Measurements from ENCODE around the gene CNOT4.

Gene CNOT4

GRCh38 chr7:135333200-135333599 lies 176.7 kb downstream of the CNOT4 start:
- no peak for TF ChIP-seq MAX (IDR thresholded peaks at IDR 0.05; ENCODE audit: low read depth, low read length)
- no peak for TF ChIP-seq CTCF (IDR thresholded peaks at IDR 0.05; ENCODE audit: low read depth, low read length)
- no peak for TF ChIP-seq MYC (IDR thresholded peaks at IDR 0.05; ENCODE audit: low read depth, low read length)
- no peak for TF ChIP-seq POLR2A (IDR thresholded peaks at IDR 0.05; ENCODE audit: extremely low read depth, insufficient read length)
- DNase-seq (ENCODE audit: low read depth) = no peak
- no peak overlapping the region for H3K4me3 ChIP-seq (ENCODE audit: low read depth, low read length)

- DNase-seq (ENCODE audit: low read depth) = no peak
- no peak for TF ChIP-seq CTCF (IDR thresholded peaks at IDR 0.05; ENCODE audit: low read depth, low read length)
- no peak for TF ChIP-seq MAX (IDR thresholded peaks at IDR 0.05; ENCODE audit: low read depth, low read length)
- no peak for TF ChIP-seq POLR2A (IDR thresholded peaks at IDR 0.05; ENCODE audit: extremely low read depth, insufficient read length)
- no peak for TF ChIP-seq MYC (IDR thresholded peaks at IDR 0.05; ENCODE audit: low read depth, low read length)
- no peak overlapping the region for H3K4me3 ChIP-seq (ENCODE audit: low read depth, low read length)
Measured at GRCh38 chr7:135330088-135330487, 179.8 kb downstream of the CNOT4 start.

GRCh38 chr7:135328526-135328925 lies 181.4 kb downstream of the CNOT4 start:
- no peak overlapping the region for H3K4me3 ChIP-seq (ENCODE audit: low read depth, low read length)
- DNase-seq (ENCODE audit: low read depth) = no peak
- TF ChIP-seq CTCF (IDR thresholded peaks at IDR 0.05; ENCODE audit: low read depth, low read length) (no peak), POLR2A (IDR thresholded peaks at IDR 0.05; ENCODE audit: extremely low read depth, insufficient read length) (no peak), MAX (IDR thresholded peaks at IDR 0.05; ENCODE audit: low read depth, low read length) (no peak), MYC (IDR thresholded peaks at IDR 0.05; ENCODE audit: low read depth, low read length) (no peak)

GRCh38 chr7:135328053-135328452 lies 181.8 kb downstream of the CNOT4 start:
- no peak for TF ChIP-seq CTCF (IDR thresholded peaks at IDR 0.05; ENCODE audit: low read depth, low read length)
- TF ChIP-seq MYC (IDR thresholded peaks at IDR 0.05; ENCODE audit: low read depth, low read length) = no peak
- TF ChIP-seq MAX (IDR thresholded peaks at IDR 0.05; ENCODE audit: low read depth, low read length) = no peak
- TF ChIP-seq POLR2A (IDR thresholded peaks at IDR 0.05; ENCODE audit: extremely low read depth, insufficient read length) = no peak
- H3K4me3 ChIP-seq (ENCODE audit: low read depth, low read length) = no peak overlapping the region
- DNase-seq (ENCODE audit: low read depth) = no peak

- H3K4me3 ChIP-seq (ENCODE audit: low read depth, low read length) = no peak overlapping the region
- TF ChIP-seq POLR2A (IDR thresholded peaks at IDR 0.05; ENCODE audit: extremely low read depth, insufficient read length) = no peak
- no peak for TF ChIP-seq MAX (IDR thresholded peaks at IDR 0.05; ENCODE audit: low read depth, low read length)
- TF ChIP-seq CTCF (IDR thresholded peaks at IDR 0.05; ENCODE audit: low read depth, low read length) = no peak
- TF ChIP-seq MYC (IDR thresholded peaks at IDR 0.05; ENCODE audit: low read depth, low read length) = no peak
- no peak for DNase-seq (ENCODE audit: low read depth)
Measured at GRCh38 chr7:135327458-135327857, 182.4 kb downstream of the CNOT4 start.
